DOHH2 (cell line): Measurements from ENCODE around the gene CIAO3.

Source experiments
- H3F3A ChIP-seq: fragments of 200-600 bp; sonication (generic), shearing (Covaris generic); 2 replicates; pipeline ENCODE4 v1.6.0; 2016; ENCODE audit warnings: antibody characterized with exemption, mild to moderate bottlenecking; ENCODE audit not compliant: control insufficient read depth, insufficient read depth
- H3K27ac ChIP-seq: fragments of 200-600 bp; sonication (generic); 2 replicates; pipeline ENCODE4 v1.5.1; 2014; ENCODE audit warnings: low read depth, mild to moderate bottlenecking, low read length, moderate library complexity
- H3K27me3 ChIP-seq: fragments of 200-600 bp; sonication (generic); 2 replicates; pipeline ENCODE4 v1.6.1; 2014; ENCODE audit warnings: mild to moderate bottlenecking, low read length, mixed read lengths; ENCODE audit not compliant: control insufficient read depth
- H3K36me3 ChIP-seq: fragments of 200-600 bp; sonication (generic); 2 replicates; pipeline ENCODE4 v1.6.1; 2014; ENCODE audit warnings: mild to moderate bottlenecking, low read length, moderate library complexity, mixed read lengths; ENCODE audit not compliant: control insufficient read depth
- H3K4me1 ChIP-seq: fragments of 200-600 bp; sonication (generic); 2 replicates; pipeline ENCODE4 v1.6.1; 2014; ENCODE audit warnings: mild to moderate bottlenecking, low read length, mixed read lengths; ENCODE audit not compliant: control insufficient read depth
- H3K4me2 ChIP-seq: fragments of 200-600 bp; sonication (generic); 2 replicates; pipeline ENCODE4 v1.6.0; 2014; ENCODE audit warnings: mild to moderate bottlenecking, low read length, moderate library complexity
- H3K4me3 ChIP-seq: fragments of 200-600 bp; sonication (generic); 2 replicates; pipeline ENCODE4 v1.5.1; 2014; ENCODE audit warnings: mild to moderate bottlenecking, low read length, mixed read lengths
- H3K79me2 ChIP-seq: fragments of 200-600 bp; sonication (generic); 2 replicates; pipeline ENCODE4 v1.6.1; 2014; ENCODE audit warnings: mild to moderate bottlenecking, low read length, mixed read lengths; ENCODE audit not compliant: control insufficient read depth
- H3K9me2 ChIP-seq: fragments of 200-600 bp; sonication (generic); replicated peaks from 2 replicates; pipeline ENCODE4 v1.6.1; 2014; ENCODE audit warnings: mild to moderate bottlenecking, low read length, mixed read lengths; ENCODE audit not compliant: control insufficient read depth
- H3K9me3 ChIP-seq: fragments of 200-600 bp; sonication (generic); 2 replicates; pipeline ENCODE4 v1.6.1; 2014; ENCODE audit warnings: antibody characterized with exemption, low read length, mixed read lengths; ENCODE audit not compliant: control insufficient read depth, insufficient read depth
- H4K20me1 ChIP-seq: fragments of 200-600 bp; sonication (generic); 2 replicates; pipeline ENCODE4 v1.6.0; 2014; ENCODE audit warnings: low read depth, mild to moderate bottlenecking, antibody characterized with exemption, low read length, moderate library complexity; ENCODE audit not compliant: control insufficient read depth, insufficient read depth
- CTCF ChIP-seq: fragments of 200-600 bp; sonication (generic); IDR thresholded peaks from one replicate; pipeline ENCODE4 v1.5.1; 2014; ENCODE audit warnings: antibody characterized with exemption, mild to moderate bottlenecking, low read depth, low read length; ENCODE audit not compliant: poor library complexity, severe bottlenecking
- EZH2phosphoT487 ChIP-seq: fragments of 200-600 bp; sonication (generic); IDR thresholded peaks from 2 replicates; pipeline ENCODE4 v1.6.1; 2017; ENCODE audit warnings: borderline replicate concordance, mild to moderate bottlenecking, antibody characterized with exemption, low read length, moderate library complexity, mixed read lengths

CIAO3 gene

GRCh38 chr16:721765-722540 is 18.8 kb downstream of the CIAO3 start:
- peaks cover 11% of the 10 kb centered on the region; the same call in 1 of the 2 replicates for H3F3A ChIP-seq
- H4K20me1 ChIP-seq, result 0 out of 2 replicates have a peak, but pooled peaks cover 3% of the 10 kb centered on the region
- peak overlapping the region; percentile 99 for H3K4me3 ChIP-seq
- peaks cover 9% of the 10 kb centered on the region for H3K79me2 ChIP-seq
- peaks cover 26% of the 10 kb centered on the region for H3K36me3 ChIP-seq
- TF ChIP-seq CTCF (no peak), EZH2phosphoT487 (no peak)
- peak overlapping the region; percentile 96 for H3K4me2 ChIP-seq
- H3K27ac ChIP-seq, result no peak overlapping the region
- H3K27me3 ChIP-seq, result no peaks in the 10 kb centered on the region
- no peaks in the 10 kb centered on the region for H3K9me2 ChIP-seq
- H3K4me1 ChIP-seq, result peaks cover 60% of the 10 kb centered on the region
- no peaks in the 10 kb centered on the region for H3K9me3 ChIP-seq

GRCh38 chr16:720990-721764 is 19.6 kb downstream of the CIAO3 start, which contains the start of gene ANTKMT:
ANTKMT (plus strand) TSS chr16:721146; CDS start chr16:721275, 129 bp downstream.
- Histone ChIP-seq H3F3A (peaks cover 11% of the 10 kb centered on the region; the same call in 1 of the 2 replicates), H3K9me2 (no peaks in the 10 kb centered on the region), H3K4me2 (peak within 1 kb of the TSS; percentile 96), H3K27me3 (peaks cover 3% of the 10 kb centered on the region), H4K20me1 (0 out of 2 replicates have a peak, but pooled peaks cover 4% of the 10 kb centered on the region), H3K79me2 (peaks cover 9% of the 10 kb centered on the region), H3K4me1 (peaks cover 59% of the 10 kb centered on the region), H3K36me3 (peaks cover 26% of the 10 kb centered on the region), H3K4me3 (peak within 1 kb of the TSS; percentile 99), H3K9me3 (no peaks in the 10 kb centered on the region), H3K27ac (peak within 1 kb of the TSS; percentile 93)
- TF ChIP-seq CTCF, result no peak
- TF ChIP-seq EZH2phosphoT487, result no peak

- H3K27me3 ChIP-seq, result peaks cover 9% of the 10 kb centered on the region
- H3K4me2 ChIP-seq, result peak overlapping the region; percentile 96
- peaks cover 59% of the 10 kb centered on the region for H3K4me1 ChIP-seq
- no peaks in the 10 kb centered on the region for H3K9me3 ChIP-seq
- peaks cover 7% of the 10 kb centered on the region; the same call in 1 of the 2 replicates for H3F3A ChIP-seq
- H3K4me3 ChIP-seq, result peak overlapping the region; percentile 99
- H3K27ac ChIP-seq, result peak overlapping the region; percentile 93
- H4K20me1 ChIP-seq, result peaks cover 8% of the 10 kb centered on the region; the same call in 1 of the 2 replicates
- H3K79me2 ChIP-seq, result peaks cover 11% of the 10 kb centered on the region
- TF ChIP-seq CTCF, result peak; percentile 56
- TF ChIP-seq EZH2phosphoT487, result no peak
- H3K36me3 ChIP-seq, result peaks cover 26% of the 10 kb centered on the region
- H3K9me2 ChIP-seq, result no peaks in the 10 kb centered on the region
These were observed 20.3 kb downstream of the CIAO3 start for GRCh38 chr16:720447-720989.
